Common myeloid progenitor, CD34-positive (primary cell): ENCODE results near the gene C1orf116.

ENCODE experiments used
- CTCF ChIA-PET: fragments of 350-600 bp; sonication (Branson Sonifier 250); formaldehyde crosslinking; loops from one replicate; lab custom pipeline; 2021; ENCODE audit warnings: antibody characterized with exemption; lab: Charles Lee
- POLR2A ChIA-PET: fragments of 350-600 bp; sonication (Branson Sonifier 250); formaldehyde crosslinking; loops from one replicate; lab custom pipeline; 2021; ENCODE audit warnings: antibody characterized with exemption; lab: Charles Lee
- DNase-seq, 3 donors: peaks; one replicate each; pipeline versions ENCODE4 v3.0.0 to v3.0.0-alpha.2; 2013
- H3K27ac ChIP-seq, 2 experiments: 1 replicate in 1 of 2; 2 replicates in 1 of 2; pipeline ENCODE4 v1.7.0; 2013; ENCODE audit warnings: inconsistent platforms in 2 of 2, low read length in 2 of 2, mild to moderate bottlenecking in 2 of 2, low read depth in 1 of 2, moderate library complexity in 1 of 2; ENCODE audit not compliant: severe bottlenecking in 2 of 2, insufficient read depth in 1 of 2, poor library complexity in 1 of 2
- H3K27me3 ChIP-seq, 5 experiments: replicated peaks in 2 of 5; 1 replicate in 3 of 5; 2 replicates in 2 of 5; pipeline versions ENCODE4 v1.6.1 to v1.7.0; 2013; ENCODE audit warnings: low read length in 4 of 5, mild to moderate bottlenecking in 2 of 5, moderate library complexity in 2 of 5, inconsistent platforms in 1 of 5; ENCODE audit not compliant: insufficient read depth in 5 of 5, control insufficient read depth in 4 of 5
- H3K36me3 ChIP-seq, 4 experiments: 1 replicate in 2 of 4; 2 replicates in 2 of 4; pipeline versions ENCODE4 v1.6.1 to v1.7.0; 2013; ENCODE audit warnings: low read length in 3 of 4, control low read depth in 1 of 4, mild to moderate bottlenecking in 1 of 4; ENCODE audit not compliant: control insufficient read depth in 4 of 4, insufficient read depth in 4 of 4
- H3K4me1 ChIP-seq, 4 experiments: 1 replicate in 3 of 4; 2 replicates in 1 of 4; pipeline versions ENCODE4 v1.6.1 to v1.7.1; 2013; ENCODE audit warnings: low read length in 3 of 4, mild to moderate bottlenecking in 3 of 4, control low read depth in 1 of 4, inconsistent platforms in 1 of 4, moderate library complexity in 1 of 4; ENCODE audit not compliant: control insufficient read depth in 4 of 4, insufficient read depth in 4 of 4; ENCODE audit errors: control extremely low read depth in 1 of 4
- H3K4me3 ChIP-seq, 7 experiments: 1 replicate in 4 of 7; 2 replicates in 3 of 7; pipeline versions ENCODE4 v1.5.1 to v1.7.0; 2013; ENCODE audit warnings: mild to moderate bottlenecking in 7 of 7, low read length in 6 of 7, moderate library complexity in 6 of 7, inconsistent platforms in 2 of 7, low read depth in 2 of 7, control low read depth in 1 of 7; ENCODE audit not compliant: insufficient read depth in 4 of 7, control insufficient read depth in 1 of 7; ENCODE audit errors: extremely low read depth in 1 of 7
- H3K9me3 ChIP-seq, 5 experiments: 1 replicate in 4 of 5; 2 replicates in 1 of 5; pipeline versions ENCODE4 v1.6.1 to v1.7.1; 2013; ENCODE audit warnings: low read length in 4 of 5, mild to moderate bottlenecking in 2 of 5, inconsistent platforms in 1 of 5, low read depth in 1 of 5, moderate library complexity in 1 of 5; ENCODE audit not compliant: control insufficient read depth in 4 of 5, insufficient read depth in 2 of 5; ENCODE audit errors: control extremely low read depth in 1 of 5
- WGBS: methylation state at CpG from one replicate; pipeline ENCODE4 v1.1.5; 2013; ENCODE audit not compliant: insufficient coverage; 5-methylcytosine and 5-hydroxymethylcytosine counted together

The C1orf116 gene

DNA sequence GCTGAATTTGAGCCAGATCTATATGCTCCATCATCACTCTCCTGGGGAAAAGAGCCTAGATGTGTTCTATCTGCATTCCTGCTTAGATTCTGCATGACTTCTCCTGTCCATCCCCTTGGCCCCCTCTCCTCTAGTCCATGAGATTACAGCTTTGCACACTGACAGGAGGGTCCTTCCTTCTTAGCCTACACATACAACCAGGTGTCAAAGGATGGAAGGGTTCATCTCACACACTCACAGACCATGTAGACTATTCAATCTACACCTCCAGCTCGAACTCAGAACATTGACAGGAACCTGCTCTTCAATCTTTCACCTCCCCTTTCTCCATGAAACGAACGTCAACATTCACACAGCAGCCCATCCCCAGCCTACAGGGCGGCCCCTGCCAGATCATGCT is 13.8 kb downstream of the C1orf116 start:
- CTCF ChIA-PET, result interaction anchor here (0.9 to 8.9 kb wide), 2 partner anchors 14 to 34 kb away, joined by 3 to 67 read pairs; no protein-coding TSS in a partner anchor
- Histone ChIP-seq H3K27me3 (no peaks in the 10 kb centered on the region), H3K27ac (no peak overlapping the region), H3K4me3 (no peak overlapping the region), H3K36me3 (no peaks in the 10 kb centered on the region), H3K4me1 (peaks cover under 1 to 11% (median 5%) of the 10 kb centered on the region in 4 experiments), H3K9me3 (no peaks in the 10 kb centered on the region)
- no peak for DNase-seq
- WGBS, result 98% methylated on average over 4 of the region's 4 CpGs
- POLR2A ChIA-PET, result no interaction called here

- ChIA-PET POLR2A (interaction anchor here (0.7 kb wide), 1 partner anchor 42 kb away, joined by 5 read pairs; no protein-coding TSS in a partner anchor), CTCF (interaction anchor here (0.9 to 8.9 kb wide), 2 partner anchors 13 to 35 kb away, joined by 3 to 67 read pairs; no protein-coding TSS in a partner anchor)
- WGBS, result 93% methylated on average over 3 of the region's 7 CpGs
Observed at GRCh38 chr1:207017615-207018559, 14.7 kb downstream of the C1orf116 start.

DNA sequence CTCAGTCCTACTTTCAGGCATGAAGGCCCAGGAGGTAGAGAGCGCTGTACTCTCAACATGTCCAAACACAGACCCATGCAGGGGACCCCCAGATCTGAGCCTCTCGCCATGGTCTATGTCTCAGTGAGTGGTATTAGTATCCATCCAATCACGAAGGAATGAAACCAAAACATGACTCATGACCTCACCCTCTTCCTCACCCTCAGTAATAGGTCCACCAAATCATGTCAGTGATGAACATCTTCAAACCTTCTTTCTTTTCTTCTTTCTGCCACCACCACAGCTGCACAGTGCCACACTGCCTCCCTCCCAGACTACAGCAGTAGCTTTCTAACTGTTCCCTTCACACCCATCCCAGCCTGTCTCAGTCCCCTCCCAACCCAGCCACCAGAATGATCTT is 16.8 kb downstream of the C1orf116 start:
- no peak overlapping the region for H3K27ac ChIP-seq
- WGBS, result 100% methylated on average over 2 of the region's 3 CpGs
- no peaks in the 10 kb centered on the region for H3K9me3 ChIP-seq
- ChIA-PET POLR2A (no interaction called here), CTCF (interaction anchor here (0.8 to 2.9 kb wide), 2 partner anchors 11 to 35 kb away, joined by 3 to 15 read pairs; no protein-coding TSS in a partner anchor)
- no peaks in the 10 kb centered on the region for H3K27me3 ChIP-seq
- no peak for DNase-seq
- no peaks in the 10 kb centered on the region for H3K36me3 ChIP-seq
- no peak overlapping the region for H3K4me3 ChIP-seq
- peaks cover 0 to 5% (median under 1%) of the 10 kb centered on the region in 4 experiments for H3K4me1 ChIP-seq

More at GRCh38 chr1:207017615-207018559, 14.7 kb downstream of the C1orf116 start:
- H3K27ac ChIP-seq, result no peak overlapping the region
- H3K27me3 ChIP-seq, result no peaks in the 10 kb centered on the region
- H3K4me3 ChIP-seq, result no peak overlapping the region
- H3K4me1 ChIP-seq, result peaks cover 0 to 9% (median 2%) of the 10 kb centered on the region in 4 experiments
- peak in 2 of 3 donors; percentile 43 to 70 for DNase-seq
- H3K9me3 ChIP-seq, result no peaks in the 10 kb centered on the region
- no peaks in the 10 kb centered on the region for H3K36me3 ChIP-seq

GRCh38 chr1:207014728-207015127 is 17.8 kb downstream of the C1orf116 start:
- no peaks in the 10 kb centered on the region for H3K9me3 ChIP-seq
- CTCF ChIA-PET, result interaction anchor here (0.8 to 2.9 kb wide), 2 partner anchors 10 to 34 kb away, joined by 3 to 15 read pairs; no protein-coding TSS in a partner anchor
- H3K27ac ChIP-seq, result no peak overlapping the region
- H3K4me1 ChIP-seq, result no peaks in the 10 kb centered on the region
- no peaks in the 10 kb centered on the region for H3K27me3 ChIP-seq
- POLR2A ChIA-PET, result no interaction called here
- no peak for DNase-seq
- WGBS, result no CpG with 5 or more reads among the region's 3 CpGs
- no peaks in the 10 kb centered on the region for H3K36me3 ChIP-seq
- no peak overlapping the region for H3K4me3 ChIP-seq

GRCh38 chr1:207013321-207014085 is 19.1 kb downstream of the C1orf116 start:
- Histone ChIP-seq H3K9me3 (no peaks in the 10 kb centered on the region), H3K4me1 (no peaks in the 10 kb centered on the region), H3K27me3 (no peaks in the 10 kb centered on the region), H3K27ac (no peak overlapping the region), H3K36me3 (no peaks in the 10 kb centered on the region), H3K4me3 (no peak overlapping the region)
- DNase-seq, result no peak
- 100% methylated on average over 6 of the region's 6 CpGs for WGBS
- CTCF ChIA-PET, result interaction anchor here (0.6 to 2.9 kb wide), 5 partner anchors 8 to 486 kb away, joined by 3 to 15 read pairs (median 4); partner anchors contain the start of gene IL20
- POLR2A ChIA-PET, result no interaction called here

GRCh38 chr1:207010726-207011125 is 21.8 kb downstream of the C1orf116 start:
- WGBS, result 100% methylated on average over 1 of the region's 2 CpGs
- Histone ChIP-seq H3K9me3 (no peaks in the 10 kb centered on the region), H3K36me3 (no peaks in the 10 kb centered on the region), H3K4me1 (no peaks in the 10 kb centered on the region), H3K4me3 (no peak overlapping the region), H3K27me3 (no peaks in the 10 kb centered on the region), H3K27ac (no peak overlapping the region)
- CTCF ChIA-PET, result interaction anchor here (0.7 to 1.6 kb wide), 7 partner anchors 8 to 76 kb away, joined by 3 to 4 read pairs (median 3); no protein-coding TSS in a partner anchor
- POLR2A ChIA-PET, result interaction anchor here (0.6 kb wide), 1 partner anchor 72 kb away, joined by 3 read pairs; no protein-coding TSS in a partner anchor
- no peak for DNase-seq
